K562 (cell line): ENCODE measurements around the gene OST4. TPM values are rescaled to one million over a fixed set of nuclear protein-coding genes. Genes with fewer than 3 reads are reported as not detected.

Experiments
- FOSL1 ChIP-seq: fragments of 200-800 bp; sonication (Bioruptor generic); conservative IDR thresholded peaks from 2 replicates; pipeline ENCODE4 v1.6.1; 2016; ENCODE audit warnings: missing genetic modification characterization, missing compliant biosample characterization
- MIER1 ChIP-seq: fragments of 450-650 bp; IDR thresholded peaks from 2 replicates; pipeline ENCODE4 v1.6.1; 2016; ENCODE audit warnings: antibody characterized with exemption, mild to moderate bottlenecking, low read depth
- NR2C1 ChIP-seq, 2 experiments: fragments of 450-650 bp; IDR thresholded peaks; 2 replicates each; pipeline ENCODE4 v1.6.1; 2017; ENCODE audit warnings: mild to moderate bottlenecking in 2 of 2, antibody characterized with exemption in 1 of 2, inconsistent platforms in 1 of 2, missing compliant biosample characterization in 1 of 2, missing genetic modification characterization in 1 of 2
- POLR2B ChIP-seq: fragments of 450-650 bp; IDR thresholded peaks from 2 replicates; pipeline ENCODE4 v1.6.1; 2018; ENCODE audit warnings: low read depth; ENCODE audit not compliant: partially characterized antibody
- RUNX1 ChIP-seq: sonication (generic); IDR thresholded peaks from 2 replicates; pipeline ENCODE4 v1.6.1; 2016; ENCODE audit warnings: antibody characterized with exemption, low read depth
- SNRNP70 ChIP-seq: fragments of 200-400 bp; formaldehyde crosslinking; optimal IDR thresholded peaks from 2 replicates; pipeline ENCODE3; 2017; ENCODE audit warnings: low read depth, low read length
- TSC22D4 ChIP-seq: fragments of 450-650 bp; IDR thresholded peaks from 2 replicates; pipeline ENCODE4 v1.6.1; 2016; ENCODE audit warnings: missing genetic modification characterization, missing biosample characterization, control low read depth
- ZNF384 ChIP-seq: IDR thresholded peaks from 2 replicates; pipeline ENCODE4 v1.6.1; 2012; ENCODE audit warnings: low read depth, low read length, improper control_type of control experiment
- polyA plus RNA-seq, 8 experiments: library from polyadenylated mRNA; depleted of rRNA in 4 of 8; stranded (reverse) in 5 of 8; unstranded in 3 of 8; fragments of >200 nt; fragmentation: Nextera tagmentation in 2 of 8; fragmentation: Illumina TruSeq in 1 of 8; extraction: Ambion mirVana in 2 of 8; extraction: Trizol in 1 of 8; gene quantifications; 2 replicates each; pipeline versions ENCODE4 v1.2.1 to v1.2.3, GENCODE V29; 2011 to 2014; ENCODE audit warnings: inconsistent platforms in 1 of 8, missing spikeins in 1 of 8
- total RNA-seq, 7 experiments: library from RNA; depleted of rRNA in 6 of 7; stranded (reverse); fragments of >200 nt in 6 of 7; fragmentation: Illumina TruSeq in 2 of 7; extraction: Trizol in 2 of 7; gene quantifications; 2 replicates each; pipeline versions ENCODE4 v1.2.1 to v1.2.3, GENCODE V29; 2011 to 2021; ENCODE audit warnings: low replicate concordance in 1 of 7
- TF ChIP-seq, protein P1 (sequence below): sonication (generic); formaldehyde crosslinking; IDR thresholded peaks from 2 replicates; pipeline ENCODE4 v1.8.0; 2023; ENCODE audit warnings: missing genetic modification reagents, mild to moderate bottlenecking, borderline replicate concordance
- TF ChIP-seq, protein P2 (sequence below), 3 experiments: fragments of 200-800 bp in 1 of 3; fragments of 250-450 bp in 1 of 3; fragments of 450-650 bp in 1 of 3; sonication (Bioruptor Pico) in 1 of 3; sonication (Bioruptor generic) in 1 of 3; formaldehyde crosslinking in 1 of 3; IDR thresholded peaks; 2 replicates each; pipeline versions ENCODE4 v1.6.1 to v1.8.0; 2016 to 2022; ENCODE audit warnings: mild to moderate bottlenecking in 2 of 3, missing genetic modification characterization in 2 of 3, missing compliant biosample characterization in 1 of 3, moderate library complexity in 1 of 3
- TF ChIP-seq, protein P3 (sequence below): fragments of 250-450 bp; sonication (Bioruptor Pico); IDR thresholded peaks from 2 replicates; pipeline ENCODE4 v1.5.0; 2022; ENCODE audit warnings: mild to moderate bottlenecking
- TF ChIP-seq, protein P4 (sequence below): sonication (generic); formaldehyde crosslinking; IDR thresholded peaks from 2 replicates; pipeline ENCODE4 v1.8.0; 2023; ENCODE audit warnings: mild to moderate bottlenecking, missing genetic modification reagents

Gene OST4
- total and polyA plus RNA-seq, 9 of the 15 experiments (the other 6 are each of a cell fraction or from before 2014, with no cell fraction given) = 186 to 1,155 (median 355) TPM

DNA sequence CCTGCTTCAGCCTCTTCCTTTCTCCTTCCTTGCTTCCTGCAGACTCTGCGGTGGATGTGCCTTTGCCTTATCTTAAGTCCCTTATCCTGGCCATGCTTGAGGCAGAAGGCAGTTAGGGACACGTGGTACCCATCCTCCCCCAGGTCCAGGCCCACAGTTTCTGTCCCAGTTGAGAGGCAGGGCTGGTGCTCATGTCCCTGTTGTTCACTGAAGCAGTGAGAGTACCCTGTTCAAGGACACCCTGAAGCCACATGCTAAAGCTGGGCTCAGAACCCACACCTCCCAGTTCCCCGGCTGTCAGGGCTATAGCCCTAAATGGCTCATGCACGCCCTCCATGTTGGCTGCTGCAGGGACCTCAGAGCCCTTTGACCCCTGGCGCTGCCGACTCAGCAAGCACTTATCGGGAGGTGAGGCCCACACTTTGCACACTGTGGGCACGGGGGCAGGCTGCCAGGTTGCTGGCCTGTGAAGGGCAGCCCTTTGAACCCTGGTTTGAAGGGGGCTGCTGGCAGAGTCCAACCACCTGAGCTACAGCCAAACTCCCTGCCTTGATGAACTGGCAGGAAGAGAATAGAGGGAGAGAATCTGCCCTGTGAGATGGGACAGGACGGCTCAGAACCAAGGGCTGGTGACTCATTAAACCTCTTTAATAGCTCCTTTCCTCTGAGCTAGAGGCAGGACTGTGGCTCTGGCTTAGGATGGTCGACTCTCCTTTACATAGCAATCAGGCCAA, 21.4 kb upstream of the OST4 start (continued):
- TF ChIP-seq, protein P1, sequence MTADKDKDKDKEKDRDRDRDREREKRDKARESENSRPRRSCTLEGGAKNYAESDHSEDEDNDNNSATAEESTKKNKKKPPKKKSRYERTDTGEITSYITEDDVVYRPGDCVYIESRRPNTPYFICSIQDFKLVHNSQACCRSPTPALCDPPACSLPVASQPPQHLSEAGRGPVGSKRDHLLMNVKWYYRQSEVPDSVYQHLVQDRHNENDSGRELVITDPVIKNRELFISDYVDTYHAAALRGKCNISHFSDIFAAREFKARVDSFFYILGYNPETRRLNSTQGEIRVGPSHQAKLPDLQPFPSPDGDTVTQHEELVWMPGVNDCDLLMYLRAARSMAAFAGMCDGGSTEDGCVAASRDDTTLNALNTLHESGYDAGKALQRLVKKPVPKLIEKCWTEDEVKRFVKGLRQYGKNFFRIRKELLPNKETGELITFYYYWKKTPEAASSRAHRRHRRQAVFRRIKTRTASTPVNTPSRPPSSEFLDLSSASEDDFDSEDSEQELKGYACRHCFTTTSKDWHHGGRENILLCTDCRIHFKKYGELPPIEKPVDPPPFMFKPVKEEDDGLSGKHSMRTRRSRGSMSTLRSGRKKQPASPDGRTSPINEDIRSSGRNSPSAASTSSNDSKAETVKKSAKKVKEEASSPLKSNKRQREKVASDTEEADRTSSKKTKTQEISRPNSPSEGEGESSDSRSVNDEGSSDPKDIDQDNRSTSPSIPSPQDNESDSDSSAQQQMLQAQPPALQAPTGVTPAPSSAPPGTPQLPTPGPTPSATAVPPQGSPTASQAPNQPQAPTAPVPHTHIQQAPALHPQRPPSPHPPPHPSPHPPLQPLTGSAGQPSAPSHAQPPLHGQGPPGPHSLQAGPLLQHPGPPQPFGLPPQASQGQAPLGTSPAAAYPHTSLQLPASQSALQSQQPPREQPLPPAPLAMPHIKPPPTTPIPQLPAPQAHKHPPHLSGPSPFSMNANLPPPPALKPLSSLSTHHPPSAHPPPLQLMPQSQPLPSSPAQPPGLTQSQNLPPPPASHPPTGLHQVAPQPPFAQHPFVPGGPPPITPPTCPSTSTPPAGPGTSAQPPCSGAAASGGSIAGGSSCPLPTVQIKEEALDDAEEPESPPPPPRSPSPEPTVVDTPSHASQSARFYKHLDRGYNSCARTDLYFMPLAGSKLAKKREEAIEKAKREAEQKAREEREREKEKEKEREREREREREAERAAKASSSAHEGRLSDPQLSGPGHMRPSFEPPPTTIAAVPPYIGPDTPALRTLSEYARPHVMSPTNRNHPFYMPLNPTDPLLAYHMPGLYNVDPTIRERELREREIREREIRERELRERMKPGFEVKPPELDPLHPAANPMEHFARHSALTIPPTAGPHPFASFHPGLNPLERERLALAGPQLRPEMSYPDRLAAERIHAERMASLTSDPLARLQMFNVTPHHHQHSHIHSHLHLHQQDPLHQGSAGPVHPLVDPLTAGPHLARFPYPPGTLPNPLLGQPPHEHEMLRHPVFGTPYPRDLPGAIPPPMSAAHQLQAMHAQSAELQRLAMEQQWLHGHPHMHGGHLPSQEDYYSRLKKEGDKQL (CRISPR knock-in tag) = no peak; the same call in 1 of the 2 replicates
- no peak for TF ChIP-seq POLR2B
- TF ChIP-seq ZNF384 = no peak
- TF ChIP-seq NR2C1 (IDR thresholded peaks at IDR 0.05) = peak; percentile 87
- TF ChIP-seq NR2C1 (tag; IDR thresholded peaks at IDR 0.05) = peak; percentile 90
- TF ChIP-seq, protein P2, sequence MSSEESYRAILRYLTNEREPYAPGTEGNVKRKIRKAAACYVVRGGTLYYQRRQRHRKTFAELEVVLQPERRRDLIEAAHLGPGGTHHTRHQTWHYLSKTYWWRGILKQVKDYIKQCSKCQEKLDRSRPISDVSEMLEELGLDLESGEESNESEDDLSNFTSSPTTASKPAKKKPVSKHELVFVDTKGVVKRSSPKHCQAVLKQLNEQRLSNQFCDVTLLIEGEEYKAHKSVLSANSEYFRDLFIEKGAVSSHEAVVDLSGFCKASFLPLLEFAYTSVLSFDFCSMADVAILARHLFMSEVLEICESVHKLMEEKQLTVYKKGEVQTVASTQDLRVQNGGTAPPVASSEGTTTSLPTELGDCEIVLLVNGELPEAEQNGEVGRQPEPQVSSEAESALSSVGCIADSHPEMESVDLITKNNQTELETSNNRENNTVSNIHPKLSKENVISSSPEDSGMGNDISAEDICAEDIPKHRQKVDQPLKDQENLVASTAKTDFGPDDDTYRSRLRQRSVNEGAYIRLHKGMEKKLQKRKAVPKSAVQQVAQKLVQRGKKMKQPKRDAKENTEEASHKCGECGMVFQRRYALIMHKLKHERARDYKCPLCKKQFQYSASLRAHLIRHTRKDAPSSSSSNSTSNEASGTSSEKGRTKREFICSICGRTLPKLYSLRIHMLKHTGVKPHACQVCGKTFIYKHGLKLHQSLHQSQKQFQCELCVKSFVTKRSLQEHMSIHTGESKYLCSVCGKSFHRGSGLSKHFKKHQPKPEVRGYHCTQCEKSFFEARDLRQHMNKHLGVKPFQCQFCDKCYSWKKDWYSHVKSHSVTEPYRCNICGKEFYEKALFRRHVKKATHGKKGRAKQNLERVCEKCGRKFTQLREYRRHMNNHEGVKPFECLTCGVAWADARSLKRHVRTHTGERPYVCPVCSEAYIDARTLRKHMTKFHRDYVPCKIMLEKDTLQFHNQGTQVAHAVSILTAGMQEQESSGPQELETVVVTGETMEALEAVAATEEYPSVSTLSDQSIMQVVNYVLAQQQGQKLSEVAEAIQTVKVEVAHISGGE (CRISPR knock-in tag; IDR thresholded peaks at IDR 0.05) = peak in 1 of 3 experiments; percentile 82; a peak in 2 of 6 replicates
- peak; percentile 69 for TF ChIP-seq FOSL1 (tag)
- TF ChIP-seq RUNX1 = no peak
- TF ChIP-seq, protein P3, sequence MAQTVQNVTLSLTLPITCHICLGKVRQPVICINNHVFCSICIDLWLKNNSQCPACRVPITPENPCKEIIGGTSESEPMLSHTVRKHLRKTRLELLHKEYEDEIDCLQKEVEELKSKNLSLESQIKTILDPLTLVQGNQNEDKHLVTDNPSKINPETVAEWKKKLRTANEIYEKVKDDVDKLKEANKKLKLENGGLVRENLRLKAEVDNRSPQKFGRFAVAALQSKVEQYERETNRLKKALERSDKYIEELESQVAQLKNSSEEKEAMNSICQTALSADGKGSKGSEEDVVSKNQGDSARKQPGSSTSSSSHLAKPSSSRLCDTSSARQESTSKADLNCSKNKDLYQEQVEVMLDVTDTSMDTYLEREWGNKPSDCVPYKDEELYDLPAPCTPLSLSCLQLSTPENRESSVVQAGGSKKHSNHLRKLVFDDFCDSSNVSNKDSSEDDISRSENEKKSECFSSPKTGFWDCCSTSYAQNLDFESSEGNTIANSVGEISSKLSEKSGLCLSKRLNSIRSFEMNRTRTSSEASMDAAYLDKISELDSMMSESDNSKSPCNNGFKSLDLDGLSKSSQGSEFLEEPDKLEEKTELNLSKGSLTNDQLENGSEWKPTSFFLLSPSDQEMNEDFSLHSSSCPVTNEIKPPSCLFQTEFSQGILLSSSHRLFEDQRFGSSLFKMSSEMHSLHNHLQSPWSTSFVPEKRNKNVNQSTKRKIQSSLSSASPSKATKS (CRISPR knock-in tag) = no peak
- no peak for TF ChIP-seq MIER1
- no peak for TF ChIP-seq TSC22D4 (tag)
- TF ChIP-seq, protein P4, sequence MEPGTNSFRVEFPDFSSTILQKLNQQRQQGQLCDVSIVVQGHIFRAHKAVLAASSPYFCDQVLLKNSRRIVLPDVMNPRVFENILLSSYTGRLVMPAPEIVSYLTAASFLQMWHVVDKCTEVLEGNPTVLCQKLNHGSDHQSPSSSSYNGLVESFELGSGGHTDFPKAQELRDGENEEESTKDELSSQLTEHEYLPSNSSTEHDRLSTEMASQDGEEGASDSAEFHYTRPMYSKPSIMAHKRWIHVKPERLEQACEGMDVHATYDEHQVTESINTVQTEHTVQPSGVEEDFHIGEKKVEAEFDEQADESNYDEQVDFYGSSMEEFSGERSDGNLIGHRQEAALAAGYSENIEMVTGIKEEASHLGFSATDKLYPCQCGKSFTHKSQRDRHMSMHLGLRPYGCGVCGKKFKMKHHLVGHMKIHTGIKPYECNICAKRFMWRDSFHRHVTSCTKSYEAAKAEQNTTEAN (CRISPR knock-in tag) = no peak
- TF ChIP-seq SNRNP70 = no peak
